HepG2 (cell line): ENCODE data around the gene RFFL. TPM values are rescaled to one million over a fixed set of nuclear protein-coding genes. Genes with fewer than 3 reads are reported as not detected.

ENCODE experiments used
- AKAP8 ChIP-seq: sonication (generic); formaldehyde crosslinking; IDR thresholded peaks from 2 replicates; pipeline ENCODE4 v1.5.1; 2020; ENCODE audit warnings: mild to moderate bottlenecking, missing genetic modification reagents
- ETV6 ChIP-seq: sonication (generic); formaldehyde crosslinking; conservative IDR thresholded peaks from 2 replicates; pipeline ENCODE4 v1.4.0; 2020; ENCODE audit warnings: missing genetic modification reagents
- GATA4 ChIP-seq: sonication (generic); IDR thresholded peaks from 2 replicates; pipeline ENCODE4 v1.6.1; 2016; ENCODE audit warnings: antibody characterized with exemption, low read depth, borderline replicate concordance
- GLI4 ChIP-seq: sonication (generic); formaldehyde crosslinking; IDR thresholded peaks from 2 replicates; pipeline ENCODE4 v1.5.1; 2020; ENCODE audit warnings: missing genetic modification reagents, mild to moderate bottlenecking, moderate library complexity, borderline replicate concordance
- MED13 ChIP-seq: sonication (generic); formaldehyde crosslinking; IDR thresholded peaks from 2 replicates; pipeline ENCODE4 v1.5.0; 2020; ENCODE audit warnings: missing genetic modification reagents
- NFIB ChIP-seq: sonication (generic); formaldehyde crosslinking; IDR thresholded peaks from 2 replicates; pipeline ENCODE4 v1.9.0; 2021; ENCODE audit warnings: missing genetic modification reagents, mild to moderate bottlenecking, borderline replicate concordance
- PCBP2 ChIP-seq: fragments of 200-400 bp; formaldehyde crosslinking; optimal IDR thresholded peaks from 2 replicates; pipeline ENCODE3; 2018; ENCODE audit warnings: low read length, low read depth; ENCODE audit not compliant: poor library complexity, severe bottlenecking
- PHF20 ChIP-seq: sonication (generic); formaldehyde crosslinking; IDR thresholded peaks from 2 replicates; pipeline ENCODE4 v1.5.0; 2020; ENCODE audit warnings: mild to moderate bottlenecking, missing genetic modification reagents
- RARG ChIP-seq: sonication (generic); formaldehyde crosslinking; IDR thresholded peaks from 2 replicates; pipeline ENCODE4 v1.4.0; 2020; ENCODE audit warnings: low read depth, mild to moderate bottlenecking, missing genetic modification reagents
- SIX1 ChIP-seq: sonication (generic); formaldehyde crosslinking; IDR thresholded peaks from 2 replicates; pipeline ENCODE4 v1.4.0; 2020; ENCODE audit warnings: missing genetic modification reagents, borderline replicate concordance
- SP5 ChIP-seq: IDR thresholded peaks from 2 replicates; pipeline ENCODE4 v1.6.1; 2016; ENCODE audit warnings: low read depth, borderline replicate concordance
- YEATS2 ChIP-seq: sonication (generic); formaldehyde crosslinking; IDR thresholded peaks from 2 replicates; pipeline ENCODE4 v1.4.0; 2020; ENCODE audit warnings: missing genetic modification reagents, borderline replicate concordance
- ZNF24 ChIP-seq: fragments of 450-650 bp; IDR thresholded peaks from 2 replicates; pipeline ENCODE4 v1.6.1; 2017; ENCODE audit warnings: antibody characterized with exemption, mild to moderate bottlenecking
- ZNF337 ChIP-seq: sonication (generic); formaldehyde crosslinking; IDR thresholded peaks from 2 replicates; pipeline ENCODE4 v1.5.1; 2020; ENCODE audit warnings: missing genetic modification reagents, low read depth, mild to moderate bottlenecking, borderline replicate concordance
- ZNF674 ChIP-seq: sonication (generic); formaldehyde crosslinking; IDR thresholded peaks from 2 replicates; pipeline ENCODE4 v1.5.0; 2020; ENCODE audit warnings: low read depth, mild to moderate bottlenecking, missing genetic modification reagents
- ZNF737 ChIP-seq: sonication (generic); formaldehyde crosslinking; IDR thresholded peaks from 2 replicates; pipeline ENCODE4 v1.5.0; 2020; ENCODE audit warnings: missing genetic modification reagents, mild to moderate bottlenecking, borderline replicate concordance
- ZNF773 ChIP-seq: sonication (generic); formaldehyde crosslinking; IDR thresholded peaks from 2 replicates; pipeline ENCODE4 v1.4.0; 2020; ENCODE audit warnings: missing genetic modification reagents, borderline replicate concordance
- polyA plus RNA-seq, 8 experiments: library from polyadenylated mRNA; depleted of rRNA in 3 of 8; stranded (reverse) in 7 of 8; unstranded in 1 of 8; fragments of >200 nt; fragmentation: Illumina TruSeq in 4 of 8; extraction: Trizol in 4 of 8; gene quantifications; 2 replicates each; pipeline versions ENCODE4 v1.2.1 to v1.2.3, GENCODE V29; 2011 to 2016; ENCODE audit warnings: low read depth in 4 of 8, missing spikeins in 1 of 8, mixed read lengths in 1 of 8; ENCODE audit not compliant: insufficient read depth in 1 of 8
- total RNA-seq, 5 experiments: library from RNA; depleted of rRNA; stranded (reverse); fragments of >200 nt; fragmentation: Illumina TruSeq; extraction: Trizol; gene quantifications; 2 replicates each; pipeline ENCODE4 v1.2.3, GENCODE V29; 2016; ENCODE audit warnings: low read depth in 1 of 5
- TF ChIP-seq, protein P1 (sequence below): IDR thresholded peaks from 2 replicates; pipeline ENCODE4 v1.6.1; 2012; ENCODE audit warnings: low read depth, low read length, improper control_type of control experiment
- TF ChIP-seq, protein P2 (sequence below): sonication (generic); formaldehyde crosslinking; IDR thresholded peaks from 2 replicates; pipeline ENCODE4 v1.4.0; 2020; ENCODE audit warnings: mild to moderate bottlenecking, missing genetic modification reagents
- TF ChIP-seq, protein P3 (sequence below): sonication (generic); formaldehyde crosslinking; IDR thresholded peaks from 2 replicates; pipeline ENCODE4 v1.4.0; 2020; ENCODE audit warnings: mild to moderate bottlenecking, missing genetic modification reagents
- TF ChIP-seq, protein P4 (sequence below): sonication (generic); formaldehyde crosslinking; IDR thresholded peaks from 2 replicates; pipeline ENCODE4 v1.8.1; 2023; ENCODE audit warnings: mild to moderate bottlenecking, missing genetic modification reagents, borderline replicate concordance
- TF ChIP-seq, protein P5 (sequence below): sonication (generic); formaldehyde crosslinking; IDR thresholded peaks from 2 replicates; pipeline ENCODE4 v1.5.1; 2020; ENCODE audit warnings: mild to moderate bottlenecking, missing genetic modification reagents, borderline replicate concordance

The RFFL gene
- total and polyA plus RNA-seq, 2 of the 13 experiments (the other 11 are each of a cell fraction or from before 2014, with no cell fraction given), result 24.3 to 48.6 TPM

DNA sequence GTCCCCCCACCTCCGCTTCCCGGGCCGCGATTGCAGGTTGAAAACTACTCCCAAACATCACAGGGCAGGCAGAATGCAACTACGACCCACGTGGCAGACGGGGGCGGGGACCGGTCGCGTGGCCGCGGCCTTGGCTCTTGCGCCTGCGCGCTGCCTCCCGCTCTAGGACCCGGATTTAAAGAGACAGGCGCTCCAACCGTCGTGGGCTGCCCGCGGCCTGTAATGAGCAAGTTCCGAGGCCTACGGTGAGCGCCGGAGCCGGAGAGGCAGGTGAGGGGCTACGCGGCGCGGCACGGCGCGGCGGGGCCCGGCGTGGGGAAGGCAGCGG is 83.2 kb downstream of the RFFL start, which contains the start of gene LIG3 (continued):
- TF ChIP-seq RARG (CRISPR knock-in tag) (no peak), NFIB (no peak), ZNF737 (CRISPR knock-in tag) (no peak), MED13 (CRISPR knock-in tag) (0 out of 2 replicates have a peak, but pooled peaks have one; percentile 26), ETV6 (CRISPR knock-in tag) (0 out of 2 replicates have a peak, but pooled peaks have one; percentile 52), GLI4 (CRISPR knock-in tag) (no peak), SP5 (CRISPR knock-in tag) (peak; percentile 87), AKAP8 (CRISPR knock-in tag) (0 out of 2 replicates have a peak, but pooled peaks have one; percentile 53), ZNF674 (no peak), PCBP2 (no peak), SIX1 (CRISPR knock-in tag) (no peak), ZNF24 (no peak), PHF20 (peak; percentile 51; the same call in 1 of the 2 replicates), YEATS2 (peak; percentile 78; the same call in 1 of the 2 replicates), GATA4 (peak; percentile 45; the same call in 1 of the 2 replicates), ZNF337 (CRISPR knock-in tag) (no peak), ZNF773 (CRISPR knock-in tag) (0 out of 2 replicates have a peak, but pooled peaks have one; percentile 24)
- TF ChIP-seq, protein P1, sequence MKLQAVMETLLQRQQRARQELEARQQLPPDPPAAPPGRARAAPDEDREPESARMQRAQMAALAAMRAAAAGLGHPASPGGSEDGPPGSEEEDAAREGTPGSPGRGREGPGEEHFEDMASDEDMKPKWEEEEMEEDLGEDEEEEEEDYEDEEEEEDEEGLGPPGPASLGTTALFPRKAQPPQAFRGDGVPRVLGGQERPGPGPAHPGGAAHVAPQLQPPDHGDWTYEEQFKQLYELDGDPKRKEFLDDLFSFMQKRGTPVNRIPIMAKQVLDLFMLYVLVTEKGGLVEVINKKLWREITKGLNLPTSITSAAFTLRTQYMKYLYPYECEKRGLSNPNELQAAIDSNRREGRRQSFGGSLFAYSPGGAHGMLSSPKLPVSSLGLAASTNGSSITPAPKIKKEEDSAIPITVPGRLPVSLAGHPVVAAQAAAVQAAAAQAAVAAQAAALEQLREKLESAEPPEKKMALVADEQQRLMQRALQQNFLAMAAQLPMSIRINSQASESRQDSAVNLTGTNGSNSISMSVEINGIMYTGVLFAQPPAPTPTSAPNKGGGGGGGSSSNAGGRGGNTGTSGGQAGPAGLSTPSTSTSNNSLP, result no peak
- TF ChIP-seq, protein P2, sequence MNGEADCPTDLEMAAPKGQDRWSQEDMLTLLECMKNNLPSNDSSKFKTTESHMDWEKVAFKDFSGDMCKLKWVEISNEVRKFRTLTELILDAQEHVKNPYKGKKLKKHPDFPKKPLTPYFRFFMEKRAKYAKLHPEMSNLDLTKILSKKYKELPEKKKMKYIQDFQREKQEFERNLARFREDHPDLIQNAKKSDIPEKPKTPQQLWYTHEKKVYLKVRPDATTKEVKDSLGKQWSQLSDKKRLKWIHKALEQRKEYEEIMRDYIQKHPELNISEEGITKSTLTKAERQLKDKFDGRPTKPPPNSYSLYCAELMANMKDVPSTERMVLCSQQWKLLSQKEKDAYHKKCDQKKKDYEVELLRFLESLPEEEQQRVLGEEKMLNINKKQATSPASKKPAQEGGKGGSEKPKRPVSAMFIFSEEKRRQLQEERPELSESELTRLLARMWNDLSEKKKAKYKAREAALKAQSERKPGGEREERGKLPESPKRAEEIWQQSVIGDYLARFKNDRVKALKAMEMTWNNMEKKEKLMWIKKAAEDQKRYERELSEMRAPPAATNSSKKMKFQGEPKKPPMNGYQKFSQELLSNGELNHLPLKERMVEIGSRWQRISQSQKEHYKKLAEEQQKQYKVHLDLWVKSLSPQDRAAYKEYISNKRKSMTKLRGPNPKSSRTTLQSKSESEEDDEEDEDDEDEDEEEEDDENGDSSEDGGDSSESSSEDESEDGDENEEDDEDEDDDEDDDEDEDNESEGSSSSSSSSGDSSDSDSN (CRISPR knock-in tag), result peak; percentile 42; the same call in 1 of the 2 replicates
- TF ChIP-seq, protein P3, sequence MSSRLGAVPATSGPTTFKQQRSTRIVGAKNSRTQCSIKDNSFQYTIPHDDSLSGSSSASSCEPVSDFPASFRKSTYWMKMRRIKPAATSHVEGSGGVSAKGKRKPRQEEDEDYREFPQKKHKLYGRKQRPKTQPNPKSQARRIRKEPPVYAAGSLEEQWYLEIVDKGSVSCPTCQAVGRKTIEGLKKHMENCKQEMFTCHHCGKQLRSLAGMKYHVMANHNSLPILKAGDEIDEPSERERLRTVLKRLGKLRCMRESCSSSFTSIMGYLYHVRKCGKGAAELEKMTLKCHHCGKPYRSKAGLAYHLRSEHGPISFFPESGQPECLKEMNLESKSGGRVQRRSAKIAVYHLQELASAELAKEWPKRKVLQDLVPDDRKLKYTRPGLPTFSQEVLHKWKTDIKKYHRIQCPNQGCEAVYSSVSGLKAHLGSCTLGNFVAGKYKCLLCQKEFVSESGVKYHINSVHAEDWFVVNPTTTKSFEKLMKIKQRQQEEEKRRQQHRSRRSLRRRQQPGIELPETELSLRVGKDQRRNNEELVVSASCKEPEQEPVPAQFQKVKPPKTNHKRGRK (CRISPR knock-in tag), result no peak
- TF ChIP-seq, protein P4, sequence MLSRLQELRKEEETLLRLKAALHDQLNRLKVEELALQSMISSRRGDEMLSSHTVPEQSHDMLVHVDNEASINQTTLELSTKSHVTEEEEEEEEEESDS (CRISPR knock-in tag), result no peak
- TF ChIP-seq, protein P5, sequence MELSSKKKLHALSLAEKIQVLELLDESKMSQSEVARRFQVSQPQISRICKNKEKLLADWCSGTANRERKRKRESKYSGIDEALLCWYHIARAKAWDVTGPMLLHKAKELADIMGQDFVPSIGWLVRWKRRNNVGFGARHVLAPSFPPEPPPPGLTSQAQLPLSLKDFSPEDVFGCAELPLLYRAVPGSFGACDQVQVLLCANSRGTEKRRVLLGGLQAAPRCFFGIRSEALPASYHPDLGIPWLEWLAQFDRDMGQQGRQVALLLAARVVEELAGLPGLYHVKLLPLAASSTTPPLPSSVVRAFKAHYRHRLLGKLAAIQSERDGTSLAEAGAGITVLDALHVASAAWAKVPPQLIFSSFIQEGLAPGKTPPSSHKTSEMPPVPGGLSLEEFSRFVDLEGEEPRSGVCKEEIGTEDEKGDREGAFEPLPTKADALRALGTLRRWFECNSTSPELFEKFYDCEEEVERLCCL (CRISPR knock-in tag), result no peak
